HepG2 (cell line): ENCODE data around the gene SLC2A4. TPM values are rescaled to one million over a fixed set of nuclear protein-coding genes. Genes with fewer than 3 reads are reported as not detected.

Experiments
- ATAC-seq: fragments of 200-7000 bp; cut with Tn5 transposase; 3 replicates; pipeline ENCODE4 v1.9.1; 2020; ENCODE audit warnings: mild to moderate bottlenecking, moderate library complexity
- BruUV-seq: library from RNA; stranded (reverse); fragments of 400-500 nt; replicated peaks from 2 replicates; lab custom pipeline; 2021; lab: Mats Ljungman, UMichigan
- CTCF ChIA-PET: fragments of 300-600 bp; formaldehyde crosslinking; extraction: SDS; loops from one replicate; lab custom pipeline; 2021; ENCODE audit warnings: low total read pairs, inconsistent platforms, low intra/inter-chr PET ratio; lab: Yijun Ruan, JAX
- POLR2A ChIA-PET: fragments of 350-600 bp; sonication (Branson Sonifier 250); formaldehyde crosslinking; loops from one replicate; lab custom pipeline; 2020; ENCODE audit warnings: antibody characterized with exemption, inconsistent platforms; lab: Yijun Ruan, JAX
- DNase-seq: peaks from one replicate; pipeline ENCODE4 v3.0.0-alpha.2; 2015; ENCODE audit warnings: low spot score
- FAIRE-seq: peaks from 3 replicates; lab custom pipeline; 2011; peaks lifted over from hg19 to GRCh38; lab: Jason Lieb, UNC
- H2AFZ ChIP-seq: one replicate; pipeline ENCODE4 v1.6.1; 2011; ENCODE audit warnings: low read length, inconsistent platforms
- H3K27ac ChIP-seq: fragments of 300-600 bp; 3 replicates; pipeline ENCODE4 v1.8.0; 2011; ENCODE audit warnings: mixed run types, mild to moderate bottlenecking, mixed read lengths, low read length, inconsistent platforms; ENCODE audit not compliant: insufficient read depth; ENCODE audit errors: extremely low read length
- H3K27me3 ChIP-seq, 2 experiments: fragments of 200-600 bp in 1 of 2; 2 replicates in 1 of 2; 3 replicates in 1 of 2; pipeline versions ENCODE4 v1.6.0 to v1.8.0; 2011; ENCODE audit warnings: low read length in 2 of 2, mild to moderate bottlenecking in 2 of 2, moderate library complexity in 2 of 2, inconsistent platforms in 1 of 2; ENCODE audit not compliant: insufficient read depth in 2 of 2, control insufficient read depth in 1 of 2
- H3K36me3 ChIP-seq, 2 experiments: fragments of 200-600 bp in 1 of 2; replicated peaks in 1 of 2; 2 replicates in 1 of 2; 3 replicates in 1 of 2; pipeline versions ENCODE4 v1.5.1 to v1.8.0; 2011; ENCODE audit warnings: low read length in 2 of 2, inconsistent platforms in 1 of 2; ENCODE audit not compliant: insufficient read depth in 2 of 2, control insufficient read depth in 1 of 2
- H3K4me1 ChIP-seq: 2 replicates; pipeline ENCODE4 v1.5.1; 2012; ENCODE audit warnings: low read length, inconsistent platforms; ENCODE audit not compliant: insufficient read depth
- H3K4me2 ChIP-seq: 2 replicates; pipeline ENCODE4 v1.6.0; 2011; ENCODE audit warnings: low read depth, low read length, inconsistent platforms
- H3K4me3 ChIP-seq, 3 experiments: fragments of 200-600 bp in 1 of 3; sonication (generic), shearing (Covaris generic) in 1 of 3; replicated peaks in 1 of 3; 2 replicates each; pipeline ENCODE4 v1.5.1; 2011 to 2016; ENCODE audit warnings: low read length in 3 of 3, inconsistent platforms in 2 of 3, low read depth in 2 of 3, mild to moderate bottlenecking in 2 of 3, control low read depth in 1 of 3, mixed read lengths in 1 of 3; ENCODE audit not compliant: insufficient read depth in 1 of 3
- H3K79me2 ChIP-seq: one replicate; pipeline ENCODE4 v1.6.1; 2011; ENCODE audit warnings: low read length, inconsistent platforms; ENCODE audit not compliant: insufficient read depth
- H3K9ac ChIP-seq: 2 replicates; pipeline ENCODE4 v1.6.0; 2011; ENCODE audit warnings: mild to moderate bottlenecking, low read depth, low read length, inconsistent platforms; ENCODE audit not compliant: insufficient read depth
- H3K9me3 ChIP-seq: 2 replicates; pipeline ENCODE4 v1.5.1; 2012; ENCODE audit warnings: mild to moderate bottlenecking, low read length
- H4K20me1 ChIP-seq: 2 replicates; pipeline ENCODE4 v1.6.0; 2011; ENCODE audit warnings: inconsistent platforms, mild to moderate bottlenecking, low read length, moderate library complexity; ENCODE audit not compliant: insufficient read depth
- HNRNPUL1 ChIP-seq: fragments of 200-400 bp; formaldehyde crosslinking; IDR thresholded peaks from 2 replicates; pipeline ENCODE4 v1.6.1; 2017; ENCODE audit warnings: low read depth, mild to moderate bottlenecking, low read length, moderate library complexity
- MYC ChIP-seq: sonication (generic); formaldehyde crosslinking; IDR thresholded peaks from 2 replicates; pipeline ENCODE4 v1.9.0; 2021; ENCODE audit warnings: missing genetic modification reagents, borderline replicate concordance
- NCOA5 ChIP-seq: sonication (generic); formaldehyde crosslinking; IDR thresholded peaks from 2 replicates; pipeline ENCODE4 v1.4.0; 2020; ENCODE audit warnings: missing genetic modification reagents
- POLR2A ChIP-seq, 2 experiments: IDR thresholded peaks; 2 replicates each; pipeline ENCODE4 v1.6.1; 2011; ENCODE audit warnings: low read depth in 2 of 2, low read length in 2 of 2, mild to moderate bottlenecking in 1 of 2, moderate library complexity in 1 of 2; ENCODE audit not compliant: insufficient read depth in 1 of 2
- POLR2AphosphoS5 ChIP-seq: IDR thresholded peaks from 2 replicates; pipeline ENCODE4 v1.6.1; 2012; ENCODE audit warnings: low read depth, low read length
- RBFOX2 ChIP-seq: fragments of 200-400 bp; formaldehyde crosslinking; IDR thresholded peaks from 2 replicates; pipeline ENCODE4 v1.6.1; 2017; ENCODE audit warnings: low read depth, mild to moderate bottlenecking, low read length
- RBM22 ChIP-seq: fragments of 200-400 bp; formaldehyde crosslinking; optimal IDR thresholded peaks from 2 replicates; pipeline ENCODE3; 2017; ENCODE audit warnings: mild to moderate bottlenecking, low read length, moderate library complexity
- TRIM22 ChIP-seq: fragments of 450-650 bp; IDR thresholded peaks from 2 replicates; pipeline ENCODE4 v1.6.1; 2017
- WIZ ChIP-seq: sonication (generic); formaldehyde crosslinking; IDR thresholded peaks from 2 replicates; pipeline ENCODE4 v1.5.1; 2020; ENCODE audit warnings: mild to moderate bottlenecking, missing genetic modification reagents
- ZBTB42 ChIP-seq: sonication (generic); formaldehyde crosslinking; IDR thresholded peaks from 2 replicates; pipeline ENCODE4 v1.5.0; 2020; ENCODE audit warnings: mild to moderate bottlenecking, missing genetic modification reagents
- ZFP41 ChIP-seq: sonication (generic); formaldehyde crosslinking; IDR thresholded peaks from 2 replicates; pipeline ENCODE4 v1.4.0; 2020; ENCODE audit warnings: mild to moderate bottlenecking, missing genetic modification reagents, borderline replicate concordance
- ZNF776 ChIP-seq: sonication (generic); formaldehyde crosslinking; IDR thresholded peaks from 2 replicates; pipeline ENCODE4 v1.4.0; 2020; ENCODE audit warnings: mild to moderate bottlenecking, missing genetic modification reagents
- WGBS: methylation state at CpG from one replicate; pipeline ENCODE4 v1.1.6; 2017; ENCODE audit warnings: low lambda C conversion rate; 5-methylcytosine and 5-hydroxymethylcytosine counted together
- in situ Hi-C: cut with HindIII; loops from 2 replicates; pipeline ENCODE4 v1.10.0; 2017; ENCODE audit warnings: low pct_unique_long_range_greater_than_20kb; ENCODE audit not compliant: extremely low pct_ligation_motif_present
- intact Hi-C: fragments of 100-400 bp; cut with micrococcal nuclease; formaldehyde crosslinking; loops from one replicate; pipeline ENCODE4 v1.10.0; 2022; ENCODE audit not compliant: unreplicated experiment
- polyA plus RNA-seq, 8 experiments: library from polyadenylated mRNA; depleted of rRNA in 3 of 8; stranded (reverse) in 7 of 8; unstranded in 1 of 8; fragments of >200 nt; fragmentation: Illumina TruSeq in 4 of 8; extraction: Trizol in 4 of 8; gene quantifications; 2 replicates each; pipeline versions ENCODE4 v1.2.1 to v1.2.3, GENCODE V29; 2011 to 2016; ENCODE audit warnings: low read depth in 4 of 8, missing spikeins in 1 of 8, mixed read lengths in 1 of 8; ENCODE audit not compliant: insufficient read depth in 1 of 8
- total RNA-seq, 5 experiments: library from RNA; depleted of rRNA; stranded (reverse); fragments of >200 nt; fragmentation: Illumina TruSeq; extraction: Trizol; gene quantifications; 2 replicates each; pipeline ENCODE4 v1.2.3, GENCODE V29; 2016; ENCODE audit warnings: low read depth in 1 of 5
- TF ChIP-seq, protein P1 (sequence below): sonication (generic); formaldehyde crosslinking; IDR thresholded peaks from 2 replicates; pipeline ENCODE4 v1.5.1; 2020; ENCODE audit warnings: mild to moderate bottlenecking, moderate library complexity, missing genetic modification reagents
- TF ChIP-seq, protein P2 (sequence below): sonication (generic); formaldehyde crosslinking; IDR thresholded peaks from 2 replicates; pipeline ENCODE4 v1.5.0; 2020; ENCODE audit warnings: mild to moderate bottlenecking, missing genetic modification reagents, moderate library complexity

The SLC2A4 gene
- total and polyA plus RNA-seq, 2 of the 13 experiments (the other 11 are each of a cell fraction or from before 2014, with no cell fraction given), result 4.9 to 5.8 TPM

GRCh38 chr17:7309628-7310027 lies 28.1 kb downstream of the SLC2A4 start:
- no peak overlapping the region for H3K27ac ChIP-seq
- intact Hi-C loops, result no loop called here
- DNase-seq (no peak), FAIRE-seq (no peak), ATAC-seq (no peak)
- peaks cover 21 to 43% of the 10 kb centered on the region in 2 experiments for H3K36me3 ChIP-seq
- 84% methylated on average over 12 of the region's 12 CpGs for WGBS
- H3K27me3 ChIP-seq, result no peaks in the 10 kb centered on the region
- in situ Hi-C loops, result no loop called here
- H3K9me3 ChIP-seq, result no peaks in the 10 kb centered on the region
- H3K9ac ChIP-seq, result peak overlapping the region; percentile 94; the same call in 1 of the 2 replicates
- peaks cover 49% of the 10 kb centered on the region for H3K79me2 ChIP-seq
- no TSS peak for BruUV-seq
- ChIA-PET CTCF (no interaction called here), POLR2A (interaction anchor here (1.5 to 3.0 kb wide), 3 partner anchors 20 to 136 kb away, joined by 3 to 17 read pairs (median 5); partner anchors contain the start of genes CHRNB1, NEURL4 and SLC2A4)
- peak overlapping the region; percentile 90 for H3K4me2 ChIP-seq
- H2AFZ ChIP-seq, result no peak overlapping the region
- H4K20me1 ChIP-seq, result peaks cover 53% of the 10 kb centered on the region
- TF ChIP-seq POLR2AphosphoS5 (0 out of 2 replicates have a peak, but pooled peaks have one; percentile 19), RBM22 (peak; percentile 44), ZFP41 (CRISPR knock-in tag) (no peak), ZBTB42 (CRISPR knock-in tag) (no peak)
- TF ChIP-seq, protein P1, sequence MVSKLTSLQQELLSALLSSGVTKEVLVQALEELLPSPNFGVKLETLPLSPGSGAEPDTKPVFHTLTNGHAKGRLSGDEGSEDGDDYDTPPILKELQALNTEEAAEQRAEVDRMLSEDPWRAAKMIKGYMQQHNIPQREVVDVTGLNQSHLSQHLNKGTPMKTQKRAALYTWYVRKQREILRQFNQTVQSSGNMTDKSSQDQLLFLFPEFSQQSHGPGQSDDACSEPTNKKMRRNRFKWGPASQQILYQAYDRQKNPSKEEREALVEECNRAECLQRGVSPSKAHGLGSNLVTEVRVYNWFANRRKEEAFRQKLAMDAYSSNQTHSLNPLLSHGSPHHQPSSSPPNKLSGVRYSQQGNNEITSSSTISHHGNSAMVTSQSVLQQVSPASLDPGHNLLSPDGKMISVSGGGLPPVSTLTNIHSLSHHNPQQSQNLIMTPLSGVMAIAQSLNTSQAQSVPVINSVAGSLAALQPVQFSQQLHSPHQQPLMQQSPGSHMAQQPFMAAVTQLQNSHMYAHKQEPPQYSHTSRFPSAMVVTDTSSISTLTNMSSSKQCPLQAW (CRISPR knock-in tag), result 0 out of 2 replicates have a peak, but pooled peaks have one; percentile 15
- peak overlapping the region; percentile 3 to 84 (median 77); a peak in 3 of 6 replicates for H3K4me3 ChIP-seq
- H3K4me1 ChIP-seq, result peaks cover 60% of the 10 kb centered on the region

GRCh38 chr17:7311110-7311705 lies 29.7 kb downstream of the SLC2A4 start:
- DNase-seq, result no peak
- Histone ChIP-seq H3K9me3 (no peaks in the 10 kb centered on the region), H3K4me2 (peak overlapping the region; percentile 1; the same call in 1 of the 2 replicates), H3K27me3 (no peaks in the 10 kb centered on the region), H3K79me2 (peaks cover 50% of the 10 kb centered on the region), H3K27ac (no peak overlapping the region), H3K36me3 (peaks cover 21 to 43% of the 10 kb centered on the region in 2 experiments), H2AFZ (no peak overlapping the region), H3K9ac (no peak overlapping the region), H3K4me3 (no peak overlapping the region), H4K20me1 (peaks cover 53% of the 10 kb centered on the region), H3K4me1 (peaks cover 55% of the 10 kb centered on the region)
- in situ Hi-C loops, result no loop called here
- intact Hi-C loops, result no loop called here
- ChIA-PET POLR2A (interaction anchor here (5.8 kb wide), 1 partner anchor 18 kb away, joined by 47 read pairs; the partner anchor contains the start of gene NEURL4), CTCF (no interaction called here)
- BruUV-seq, result no TSS peak
- 94% methylated on average over 7 of the region's 7 CpGs for WGBS
- no peak for ATAC-seq
- FAIRE-seq, result no peak
- TF ChIP-seq RBFOX2 (peak; percentile 53), MYC (CRISPR knock-in tag) (no peak), ZNF776 (CRISPR knock-in tag) (no peak), TRIM22 (no peak), WIZ (CRISPR knock-in tag) (no peak), HNRNPUL1 (no peak), POLR2A (IDR thresholded peaks at IDR 0.05; ENCODE audit: insufficient read depth in 1 of 2, low read depth in 2 of 2, low read length in 2 of 2) (peak in 1 of 2 experiments; percentile 29; a peak in 1 of 4 replicates), NCOA5 (CRISPR knock-in tag) (no peak)
- TF ChIP-seq, protein P2, sequence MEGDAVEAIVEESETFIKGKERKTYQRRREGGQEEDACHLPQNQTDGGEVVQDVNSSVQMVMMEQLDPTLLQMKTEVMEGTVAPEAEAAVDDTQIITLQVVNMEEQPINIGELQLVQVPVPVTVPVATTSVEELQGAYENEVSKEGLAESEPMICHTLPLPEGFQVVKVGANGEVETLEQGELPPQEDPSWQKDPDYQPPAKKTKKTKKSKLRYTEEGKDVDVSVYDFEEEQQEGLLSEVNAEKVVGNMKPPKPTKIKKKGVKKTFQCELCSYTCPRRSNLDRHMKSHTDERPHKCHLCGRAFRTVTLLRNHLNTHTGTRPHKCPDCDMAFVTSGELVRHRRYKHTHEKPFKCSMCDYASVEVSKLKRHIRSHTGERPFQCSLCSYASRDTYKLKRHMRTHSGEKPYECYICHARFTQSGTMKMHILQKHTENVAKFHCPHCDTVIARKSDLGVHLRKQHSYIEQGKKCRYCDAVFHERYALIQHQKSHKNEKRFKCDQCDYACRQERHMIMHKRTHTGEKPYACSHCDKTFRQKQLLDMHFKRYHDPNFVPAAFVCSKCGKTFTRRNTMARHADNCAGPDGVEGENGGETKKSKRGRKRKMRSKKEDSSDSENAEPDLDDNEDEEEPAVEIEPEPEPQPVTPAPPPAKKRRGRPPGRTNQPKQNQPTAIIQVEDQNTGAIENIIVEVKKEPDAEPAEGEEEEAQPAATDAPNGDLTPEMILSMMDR (CRISPR knock-in tag), result no peak
